Posterior vena cava (tissue), 2 donors: ENCODE results near the gene BACH2. TPM values are rescaled to one million over a fixed set of nuclear protein-coding genes. Genes with fewer than 3 reads are reported as not detected.

ENCODE experiments used
- DNase-seq: peaks from one replicate; pipeline ENCODE4 v3.0.0-alpha.2; 2020; ENCODE audit warnings: low spot score
- intact Hi-C, 2 donors: fragments of 100-400 bp; cut with DNase I; formaldehyde crosslinking; loops; one replicate each; pipeline versions ENCODE4 v1.14.1 to v1.14.2; 2022 to 2023
- total RNA-seq, 2 donors: library from RNA; stranded (reverse); fragmentation: NEBNext Ultra II Directional; extraction: Animal tissue kit (Norgen Biotek cat#: 25700); gene quantifications; one replicate each; pipeline ENCODE4 v1.2.1, GENCODE V29; 2021
- donor health status: DM: yes; HTN: yes; CAD: no.
- donor health status: DM: yes; HTN: yes; CAD: no.

BACH2 gene
- total RNA-seq, 2 donors from 2014 or later, result 3.9 to 4.5 TPM

DNA sequence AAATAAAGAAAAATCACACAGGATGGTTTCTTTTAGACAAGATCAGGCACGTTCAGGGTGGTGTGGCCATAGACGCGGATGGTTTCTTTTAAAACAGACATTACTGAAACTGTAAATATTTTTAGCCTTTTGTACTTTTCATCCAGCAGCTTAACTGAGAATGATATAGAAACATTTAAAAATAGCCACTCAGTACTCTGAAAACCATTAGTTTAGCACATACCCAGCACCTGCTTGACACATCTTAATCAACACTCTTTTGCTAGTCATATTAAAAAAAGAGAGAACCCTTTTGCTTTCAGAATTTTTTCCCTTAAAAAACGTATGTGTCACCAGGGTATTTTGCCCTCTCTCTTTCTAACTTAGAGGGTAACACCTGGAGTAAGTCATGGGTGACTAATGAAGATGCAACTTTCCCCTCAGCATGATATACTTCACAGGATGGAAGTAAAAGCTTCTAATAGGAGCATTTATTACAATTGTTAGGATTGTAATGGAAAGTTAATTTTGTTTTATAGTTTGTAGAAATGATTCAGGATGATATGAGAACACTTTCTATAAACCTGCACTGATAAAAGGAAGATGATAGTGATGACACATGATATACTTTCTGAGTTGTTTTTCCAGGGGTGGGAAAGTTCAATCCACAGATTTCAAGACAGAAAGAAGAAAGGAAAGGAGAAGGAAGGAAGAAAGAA, 45.2 kb downstream of the BACH2 start:
- intact Hi-C loops, result no loop called here
- no peak for DNase-seq

DNA sequence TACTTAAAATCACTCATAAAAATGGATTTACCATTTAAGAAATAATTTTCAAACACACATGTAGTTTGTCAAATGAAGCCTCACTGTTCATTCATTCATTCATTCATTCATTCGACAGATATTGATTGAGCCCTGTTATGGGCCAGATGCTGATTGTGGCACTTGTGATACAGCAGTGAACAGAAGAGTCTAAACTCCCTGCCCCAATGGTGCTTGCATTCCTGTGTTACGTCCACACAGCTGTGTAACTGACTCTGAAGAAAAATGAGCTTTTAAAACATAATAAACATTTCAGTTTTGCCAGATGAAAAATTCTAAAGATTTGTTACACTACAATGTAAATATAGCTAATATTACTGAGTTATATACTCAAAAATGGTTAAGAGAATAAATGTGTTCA, 46.2 kb downstream of the BACH2 start:
- intact Hi-C loops, result no loop called here
- DNase-seq, result no peak

DNA sequence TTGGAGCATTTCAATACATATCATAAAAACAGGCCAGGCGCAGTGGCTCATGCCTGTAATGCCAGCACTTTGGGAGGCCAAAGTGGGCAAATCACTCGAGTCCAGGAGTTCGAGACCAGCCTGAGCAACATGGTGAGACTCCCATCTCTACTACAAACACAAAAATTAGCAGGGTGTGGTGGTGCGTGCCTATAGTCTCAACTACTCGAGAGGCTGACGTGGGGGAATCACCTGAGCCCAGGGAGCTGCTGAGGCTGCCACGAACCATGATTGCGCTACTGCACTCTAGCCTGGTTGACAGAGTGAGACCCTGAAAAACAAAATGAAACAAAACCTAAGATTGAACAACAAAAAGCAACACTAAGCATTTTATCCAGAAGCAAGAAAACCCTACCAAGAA, 47.2 kb downstream of the BACH2 start:
- intact Hi-C loops, result no loop called here
- DNase-seq, result no peak

DNA sequence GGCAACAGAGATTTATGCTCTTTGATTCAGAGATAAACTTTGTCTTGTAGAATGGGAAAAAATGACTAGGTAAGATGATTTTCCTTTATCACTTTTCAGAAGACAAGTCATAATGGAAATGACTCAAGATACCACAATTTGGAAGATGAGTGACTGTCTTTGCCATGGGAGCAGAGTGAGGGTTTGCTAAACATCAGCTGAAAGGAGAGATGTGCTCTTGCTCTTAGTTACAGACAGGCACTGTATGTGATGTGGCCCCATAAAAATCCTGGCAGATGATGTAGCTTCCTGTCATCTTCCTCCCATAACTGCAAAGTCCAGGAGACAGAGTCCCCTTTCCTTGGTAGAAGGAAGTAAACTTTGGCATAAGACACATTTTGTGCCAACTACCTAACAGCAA, 47.6 kb downstream of the BACH2 start:
- intact Hi-C loops, result no loop called here
- DNase-seq, result no peak

DNA sequence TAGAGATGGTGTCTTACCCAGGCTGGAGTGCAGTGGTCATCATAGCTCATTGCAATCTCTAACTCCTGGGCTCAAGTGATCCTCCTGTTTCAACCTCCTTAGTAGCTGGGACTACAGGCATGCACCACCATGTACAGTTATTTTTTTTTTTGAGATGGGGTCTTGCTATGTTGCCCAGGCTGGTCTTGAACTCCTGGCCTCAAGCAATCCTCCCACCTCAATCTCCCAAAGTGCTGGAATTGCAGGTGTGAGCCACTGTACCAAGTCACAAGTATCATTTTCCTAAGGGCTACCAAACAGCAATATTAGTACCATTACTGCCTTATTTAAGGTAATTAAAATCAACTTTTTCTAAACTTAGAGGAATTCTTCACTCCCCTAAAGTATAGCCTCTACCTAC, 49.4 kb downstream of the BACH2 start:
- intact Hi-C loops, result no loop called here

DNA sequence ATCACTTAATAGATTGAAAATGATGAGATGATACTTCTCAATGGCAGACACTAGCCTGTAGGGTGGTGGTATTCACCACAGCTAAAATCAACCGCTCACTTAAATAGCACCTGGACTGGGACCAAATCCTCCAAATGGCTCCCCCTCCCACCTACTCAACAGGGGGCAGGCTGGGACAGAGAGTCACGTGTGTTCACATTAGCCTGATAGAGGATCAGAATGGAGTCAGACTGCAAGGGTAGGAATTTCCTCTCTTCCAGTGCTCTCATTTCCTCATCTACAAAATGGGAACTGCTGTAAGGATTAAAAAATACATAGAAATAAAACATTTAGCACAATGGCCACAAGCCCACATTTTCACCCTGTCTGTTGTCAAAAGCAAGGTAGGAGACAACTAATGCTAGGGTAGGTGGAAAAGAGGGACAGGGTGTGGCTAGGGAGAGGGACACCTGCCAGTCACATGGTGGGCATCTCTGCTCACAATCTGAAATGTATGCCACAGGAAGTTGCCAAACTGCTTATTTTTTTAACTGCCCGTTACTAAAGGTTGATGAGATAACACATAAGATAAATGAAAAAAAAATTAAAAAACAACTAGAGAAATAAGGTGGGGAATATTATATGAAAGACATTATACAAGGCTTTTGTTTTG, 55.3 kb downstream of the BACH2 start:
- intact Hi-C loops, result no loop called here
- DNase-seq, result no peak

More for the DNA sequence above, 49.4 kb downstream of the BACH2 start:
- no peak for DNase-seq

DNA sequence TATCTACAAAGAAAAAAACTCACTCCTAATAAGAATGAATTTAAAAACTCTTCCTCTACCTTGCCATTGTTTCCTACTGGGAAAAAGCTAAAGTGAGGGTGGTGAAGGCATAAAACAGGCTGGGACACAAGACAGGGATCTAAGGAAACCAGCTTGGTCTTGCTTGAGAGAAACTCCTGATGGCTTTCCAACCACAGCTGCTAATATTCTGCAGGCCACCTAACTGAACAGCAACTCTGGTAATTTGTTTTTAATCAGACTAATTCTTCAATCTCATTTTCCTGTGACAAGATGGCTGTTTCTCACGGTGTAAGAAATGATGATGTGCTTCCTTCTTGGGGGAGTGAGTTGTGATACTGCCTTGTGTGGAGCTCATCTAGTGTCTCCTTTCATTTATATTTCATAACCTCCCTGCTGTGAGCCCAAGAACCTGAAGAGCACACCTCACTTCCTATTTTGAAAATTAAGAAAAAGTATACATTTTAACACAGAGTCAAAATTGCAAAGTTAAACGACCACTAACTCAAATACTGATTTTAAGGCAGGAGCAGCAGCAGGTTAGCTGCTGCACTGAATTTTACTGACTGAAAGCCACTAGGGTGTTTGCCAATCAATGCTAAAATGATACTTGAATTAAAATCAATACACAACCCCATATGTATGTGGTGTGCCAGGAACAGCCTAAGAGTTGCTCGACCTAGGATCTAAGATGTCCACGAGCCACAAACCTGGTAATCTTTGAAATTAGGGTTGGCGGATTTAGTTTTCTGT, 58.0 kb downstream of the BACH2 start:
- intact Hi-C loops, result loop anchor here in 1 of 2 donors (10.0 kb wide), 1 partner anchor 246 kb away; no protein-coding TSS in a partner anchor
- DNase-seq, result no peak

DNA sequence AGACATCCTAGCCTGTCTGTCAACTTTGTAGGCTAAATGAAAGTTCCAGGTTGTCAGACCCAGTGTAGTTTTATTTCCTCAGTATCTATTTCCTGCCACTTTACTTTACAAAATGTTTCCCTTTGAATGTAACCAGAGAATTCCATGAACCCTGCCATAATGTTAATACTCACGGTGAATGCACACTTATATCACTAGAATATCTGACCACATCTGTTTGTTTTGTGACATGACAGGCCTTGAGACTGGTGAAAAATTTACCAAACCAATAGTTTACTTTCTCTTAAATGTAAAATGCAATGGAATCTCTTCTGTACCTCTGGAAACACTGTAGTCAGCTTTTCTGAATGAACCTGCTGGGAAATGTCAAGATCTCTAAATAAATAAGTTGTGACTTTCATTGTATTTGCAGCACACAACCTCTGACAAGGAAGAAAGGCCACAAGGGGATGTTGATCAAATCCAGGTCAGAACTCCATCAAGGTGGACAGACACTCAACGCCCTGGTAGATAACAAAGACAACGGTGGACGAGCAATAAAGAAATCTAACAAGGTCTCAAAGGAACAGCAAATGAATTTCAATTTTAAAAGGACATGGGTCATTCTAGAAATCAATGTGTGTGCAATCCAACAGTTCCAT, 59.2 kb downstream of the BACH2 start:
- intact Hi-C loops, result loop anchor here in 1 of 2 donors (10.0 kb wide), 1 partner anchor 247 kb away; no protein-coding TSS in a partner anchor
- DNase-seq, result no peak

DNA sequence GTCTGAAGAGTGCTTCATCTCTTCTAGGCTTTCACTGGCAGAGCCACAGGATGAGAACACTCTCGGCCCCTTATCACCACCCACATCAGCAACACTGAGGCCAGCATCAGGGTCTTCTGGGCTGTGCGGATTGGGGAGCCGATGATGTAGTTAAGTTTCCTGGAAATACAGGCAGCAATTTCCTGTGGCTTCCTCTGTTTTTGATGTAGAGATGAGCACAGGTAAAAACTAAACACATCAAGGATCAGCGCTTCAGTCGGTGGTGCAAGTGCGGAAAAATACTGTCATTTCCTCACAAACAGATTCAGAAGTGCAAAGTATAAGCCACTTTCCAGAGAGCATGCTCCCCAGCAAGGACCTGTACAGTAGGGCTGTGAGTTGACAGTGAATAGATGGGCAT, 62.6 kb downstream of the BACH2 start:
- DNase-seq, result no peak
- intact Hi-C loops, result loop anchor here in 1 of 2 donors (10.0 kb wide), 1 partner anchor 251 kb away; no protein-coding TSS in a partner anchor

DNA sequence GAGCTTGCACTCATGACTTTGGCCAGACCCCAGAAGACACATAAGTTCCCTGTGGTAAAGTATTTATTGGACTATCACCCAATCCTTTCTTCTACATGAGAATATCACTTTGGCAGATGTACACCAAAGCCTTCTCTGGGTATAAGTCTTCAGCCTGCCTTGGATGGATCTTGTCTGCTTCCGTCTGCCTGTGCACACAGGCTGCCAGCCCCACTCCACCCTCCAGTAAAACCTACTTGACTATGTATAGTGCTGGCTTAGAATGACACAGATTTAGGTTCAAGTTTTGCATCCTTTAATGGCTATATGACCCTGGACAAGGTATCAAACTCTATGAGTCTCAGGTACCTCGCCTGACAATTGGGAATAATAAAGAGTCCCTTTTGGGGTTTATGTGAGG, 63.4 kb downstream of the BACH2 start:
- intact Hi-C loops, result loop anchor here in 1 of 2 donors (10.0 kb wide), 1 partner anchor 252 kb away; no protein-coding TSS in a partner anchor
- DNase-seq, result no peak

DNA sequence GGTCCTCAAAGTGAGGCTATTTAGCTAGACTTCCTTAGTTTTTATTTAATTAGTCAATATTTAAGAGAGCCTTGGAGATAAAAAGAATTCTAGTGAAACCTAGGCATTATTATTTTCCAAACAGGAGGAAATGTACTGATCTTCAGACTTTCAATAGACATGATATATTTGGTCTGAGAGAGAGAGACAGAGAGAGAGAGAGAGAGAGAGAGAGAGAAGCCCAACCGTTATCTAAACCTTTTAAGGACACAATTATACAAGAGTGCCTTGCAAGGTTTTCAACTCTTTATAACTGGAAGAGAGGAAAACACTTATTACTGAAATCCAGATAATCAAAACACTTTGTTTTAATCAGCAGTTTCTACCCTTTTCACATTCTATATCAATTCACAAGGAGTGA, 64.8 kb downstream of the BACH2 start:
- DNase-seq, result no peak
- intact Hi-C loops, result loop anchor here in 1 of 2 donors (10.0 kb wide), 1 partner anchor 253 kb away; no protein-coding TSS in a partner anchor

DNA sequence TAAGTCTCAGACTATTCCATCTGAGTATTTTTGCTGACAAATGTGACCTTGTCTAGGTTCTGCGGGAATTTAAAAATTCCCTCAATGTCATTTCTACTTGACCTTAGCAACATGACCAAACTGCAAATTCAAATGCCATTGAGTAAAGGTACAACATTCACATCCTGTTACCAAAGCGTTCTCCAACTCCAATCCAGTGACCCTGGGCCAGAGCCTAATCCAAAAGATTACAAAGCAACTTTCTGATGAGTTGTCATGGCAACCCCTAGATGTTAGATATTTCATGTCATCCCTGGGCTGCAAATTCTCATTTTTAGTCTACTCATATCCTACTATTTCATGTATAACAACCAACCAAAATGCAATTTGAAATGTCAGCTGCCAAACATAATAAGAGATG, 65.3 kb downstream of the BACH2 start:
- intact Hi-C loops, result loop anchor here in 1 of 2 donors (10.0 kb wide), 1 partner anchor 253 kb away; no protein-coding TSS in a partner anchor
- no peak for DNase-seq

DNA sequence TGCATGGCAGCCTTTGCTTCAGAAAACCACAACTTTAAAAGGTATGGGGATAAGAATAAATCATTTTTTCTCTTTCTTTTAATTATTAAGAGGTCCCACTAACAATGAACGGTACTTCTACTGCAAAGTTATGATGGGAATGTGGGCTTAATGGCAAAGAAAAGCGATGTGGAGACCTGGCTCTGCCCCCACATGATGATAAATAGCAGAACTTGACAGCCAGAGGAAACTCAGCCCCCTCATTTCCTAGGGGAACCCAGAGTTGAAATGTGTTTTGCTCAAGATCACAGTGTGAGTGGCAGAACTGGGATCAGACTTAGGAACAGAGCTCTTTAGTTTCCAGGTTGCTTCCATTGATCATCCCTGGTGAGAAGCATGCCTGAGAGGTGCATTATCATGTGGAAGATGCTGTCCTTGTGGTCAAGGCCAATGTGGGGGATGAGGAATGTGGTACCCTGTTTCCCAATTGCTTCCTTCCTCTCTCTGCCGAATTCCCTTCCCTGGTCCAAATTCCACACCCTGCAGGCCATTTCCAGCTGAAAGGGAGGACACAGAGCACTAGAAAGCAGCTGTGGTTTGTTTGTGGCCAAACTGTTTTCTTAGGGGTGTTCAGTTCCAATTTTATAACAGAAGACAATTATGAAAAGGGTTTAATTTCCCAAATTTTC, 66.0 kb downstream of the BACH2 start:
- DNase-seq, result no peak
- intact Hi-C loops, result loop anchor here in 1 of 2 donors (10.0 kb wide), 1 partner anchor 254 kb away; no protein-coding TSS in a partner anchor

DNA sequence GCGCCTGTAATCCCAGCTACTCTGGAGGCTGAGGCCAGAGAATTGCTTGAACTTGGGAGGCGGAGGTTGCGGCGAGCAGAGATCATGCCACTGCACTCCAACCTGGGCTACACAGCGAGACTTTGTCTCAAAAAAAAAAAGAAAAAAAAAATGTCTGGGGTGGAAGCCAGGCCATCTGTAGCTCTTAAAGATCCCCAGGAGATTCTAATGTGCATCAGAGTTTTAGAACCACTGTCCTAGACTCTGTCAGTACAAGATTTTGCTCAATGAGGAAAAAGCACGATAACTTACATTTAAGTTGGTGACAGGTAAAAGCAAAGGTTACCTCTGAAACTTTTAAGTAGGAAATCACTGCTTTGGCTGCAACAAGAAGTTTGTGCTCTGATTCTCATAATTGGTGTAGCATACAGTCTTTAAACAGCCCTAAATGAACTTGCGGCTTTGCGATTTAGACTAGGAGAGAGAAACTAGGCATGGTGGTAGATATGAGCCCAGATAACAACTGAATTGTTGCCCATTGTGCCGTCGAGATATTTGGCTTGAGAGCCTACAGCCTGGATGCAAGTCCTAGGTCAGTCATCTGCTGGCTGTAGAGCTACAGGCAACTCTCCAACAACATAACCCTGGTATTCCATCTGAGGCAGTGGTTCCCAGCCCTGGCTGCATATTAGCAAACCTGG, 67.2 kb downstream of the BACH2 start:
- intact Hi-C loops, result loop anchor here in 1 of 2 donors (10.0 kb wide), 1 partner anchor 255 kb away; no protein-coding TSS in a partner anchor
- DNase-seq, result no peak

DNA sequence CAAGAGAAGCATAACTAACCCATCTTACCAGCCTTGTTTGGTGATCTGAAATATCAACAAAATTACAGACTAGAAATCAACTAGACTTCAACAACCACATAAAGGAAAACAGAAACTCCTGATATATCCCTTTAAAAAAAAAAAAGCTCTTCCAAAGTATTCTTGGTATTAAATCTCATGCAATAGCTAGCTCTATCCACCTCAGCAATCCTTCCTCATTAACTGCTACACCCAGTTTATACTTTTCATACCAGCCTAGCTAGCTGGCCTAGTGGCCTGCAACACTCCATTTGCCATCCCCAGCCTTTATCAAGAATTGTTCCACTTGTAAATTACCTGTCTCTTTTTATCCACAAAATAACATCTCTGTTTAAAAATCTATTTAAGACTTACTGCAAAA, 69.0 kb downstream of the BACH2 start:
- DNase-seq, result no peak
- intact Hi-C loops, result no loop called here

DNA sequence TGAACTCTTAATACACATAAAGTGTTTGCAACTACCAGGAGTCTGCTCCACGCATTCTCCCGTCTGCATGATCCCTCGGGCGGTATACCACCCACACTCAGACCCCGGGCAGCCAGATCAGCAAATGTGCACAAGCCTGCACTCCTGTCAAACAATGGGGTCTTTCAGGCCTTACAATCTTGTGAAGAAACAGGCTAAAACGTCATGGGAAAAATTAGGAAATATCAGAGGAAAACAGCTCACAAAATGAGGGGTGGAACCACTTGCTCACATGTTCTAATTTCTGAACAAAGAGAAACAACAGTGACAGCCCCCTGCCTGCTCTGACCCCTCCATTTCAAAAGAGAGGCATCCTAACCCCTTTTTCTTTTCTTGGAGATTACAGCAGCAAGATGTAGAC, 69.4 kb downstream of the BACH2 start:
- intact Hi-C loops, result no loop called here
- no peak for DNase-seq

DNA sequence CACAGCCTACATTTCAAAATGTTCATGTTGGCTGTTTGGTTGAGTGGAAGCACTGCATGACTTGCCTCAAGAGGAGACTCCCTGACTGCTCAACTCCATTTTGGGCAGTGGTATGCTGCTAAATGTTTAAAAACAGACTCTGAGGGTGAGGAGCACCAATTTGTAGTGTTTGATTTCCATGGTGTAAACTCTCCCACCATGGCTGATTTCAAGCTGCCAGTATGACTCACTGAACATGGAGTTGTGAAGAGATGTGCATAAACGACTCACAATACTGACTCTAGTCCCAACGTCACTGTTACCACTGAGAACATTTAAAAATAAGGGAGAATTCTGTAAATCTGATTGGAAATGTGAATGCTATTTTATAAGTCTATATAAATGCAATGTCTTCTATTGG, 70.4 kb downstream of the BACH2 start:
- intact Hi-C loops, result no loop called here
- no peak for DNase-seq

DNA sequence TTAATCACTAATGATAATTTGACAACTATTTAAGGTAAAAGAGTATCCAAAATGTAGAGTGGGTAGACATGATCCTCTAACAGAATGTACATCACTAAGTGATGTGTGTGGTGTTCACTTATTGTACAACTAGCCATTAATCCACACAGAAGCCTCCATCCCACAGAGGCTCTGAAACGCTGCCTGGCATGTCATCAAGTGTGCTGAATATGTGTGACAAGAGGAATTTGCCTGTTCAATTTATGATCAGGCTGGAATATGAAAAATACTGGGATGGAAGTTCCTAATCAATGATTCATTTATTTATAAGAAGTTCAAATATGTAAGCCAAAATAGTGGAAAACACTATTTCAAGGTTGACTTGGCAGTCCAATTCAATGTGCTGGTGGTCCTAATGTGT, 72.4 kb downstream of the BACH2 start:
- intact Hi-C loops, result no loop called here
- DNase-seq, result no peak
